Posterior cingulate gyrus (tissue), 11 donors: Measurements from ENCODE around the gene COL25A1.

Source experiments
- DNase-seq, 10 donors: peaks; one replicate each; pipeline versions ENCODE4 v3.0.0 to v3.0.0-alpha.2; 2020 to 2021; ENCODE audit warnings: mixed read lengths in 3 of 10
- intact Hi-C: fragments of 100-400 bp; cut with DNase I; formaldehyde crosslinking; loops from one replicate; pipeline ENCODE4 v1.15.1; 2023

COL25A1 gene

GRCh38 chr4:108834835-108835384, 467.5 kb downstream of the COL25A1 start:
- DNase-seq = no peak
- intact Hi-C loops = loop anchor here (2.0 kb wide), 1 partner anchor 572 kb away; no protein-coding TSS in a partner anchor

DNA sequence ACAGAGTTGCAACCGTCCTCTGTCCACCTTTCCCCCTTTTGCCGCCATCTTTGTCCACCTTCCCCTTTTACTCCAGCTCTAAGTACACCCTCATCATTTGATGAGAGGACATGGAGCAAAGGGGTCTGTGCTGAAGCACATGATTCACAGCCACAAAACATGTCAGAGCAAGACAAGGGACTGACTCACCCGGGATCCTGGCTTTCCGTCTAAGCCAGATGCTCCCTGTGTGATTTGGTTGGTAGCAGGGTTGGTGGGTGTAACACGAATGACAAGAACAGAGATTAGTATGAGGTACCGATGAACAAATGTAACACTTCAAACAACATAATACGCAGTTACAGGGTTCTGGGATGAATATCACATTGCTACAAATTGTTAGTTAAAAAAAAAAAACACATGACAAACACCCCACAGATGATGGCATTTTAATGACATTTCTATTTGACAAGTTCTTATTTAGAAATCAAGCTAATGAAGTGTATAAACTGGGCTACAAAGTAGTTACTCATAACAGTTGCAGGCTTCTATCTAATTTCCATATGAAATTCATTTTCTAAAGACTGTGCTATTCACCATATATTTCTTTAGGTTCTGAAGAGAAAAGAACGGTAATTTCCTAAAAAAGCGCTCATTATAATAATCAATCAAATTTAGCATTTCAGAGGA, 468.2 kb downstream of the COL25A1 start:
- intact Hi-C loops = loop anchor here (2.0 kb wide), 1 partner anchor 573 kb away; no protein-coding TSS in a partner anchor

DNA sequence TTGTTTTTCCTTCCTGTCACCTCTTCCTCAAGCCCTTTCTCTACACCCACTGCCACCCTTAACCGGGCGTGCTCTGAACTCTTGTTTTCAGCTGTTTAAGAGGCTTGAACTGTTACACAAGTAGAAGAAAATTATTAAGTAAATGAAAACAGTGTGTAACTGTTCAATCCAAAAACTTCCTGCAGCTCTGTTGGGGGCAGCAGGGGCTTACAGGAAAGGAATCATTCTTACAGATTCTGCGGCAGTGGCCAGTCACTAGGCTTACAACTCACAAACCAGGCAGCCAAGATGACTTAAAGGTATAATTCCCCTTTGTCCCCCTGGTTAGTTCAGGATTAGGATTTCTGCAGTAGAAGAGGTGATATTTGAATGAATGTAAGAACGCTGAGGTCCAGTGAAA, 469.4 kb downstream of the COL25A1 start:
- intact Hi-C loops = no loop called here

More for the DNA sequence above, 468.2 kb downstream of the COL25A1 start:
- DNase-seq = no peak

DNA sequence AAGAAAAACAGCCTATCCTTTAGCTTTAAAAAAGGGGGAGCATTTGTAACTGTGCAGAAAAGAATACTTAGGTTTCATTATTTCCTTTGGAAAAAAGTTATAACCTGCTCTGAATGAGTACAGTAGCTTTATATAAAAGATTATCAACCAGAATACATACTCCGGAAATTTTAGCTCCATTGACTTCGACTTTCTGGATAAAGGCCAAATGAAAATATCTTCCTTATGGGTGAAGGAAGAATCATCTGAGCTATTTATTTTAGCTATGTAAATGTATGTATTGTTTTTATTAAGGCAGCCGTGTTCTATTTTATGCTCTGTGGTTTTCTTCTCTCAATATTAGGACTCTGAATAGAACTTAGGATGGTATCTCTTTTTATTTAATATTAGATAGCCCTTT, 470.6 kb downstream of the COL25A1 start:
- intact Hi-C loops = no loop called here

More for the DNA sequence above, 469.4 kb downstream of the COL25A1 start:
- DNase-seq = no peak

DNA sequence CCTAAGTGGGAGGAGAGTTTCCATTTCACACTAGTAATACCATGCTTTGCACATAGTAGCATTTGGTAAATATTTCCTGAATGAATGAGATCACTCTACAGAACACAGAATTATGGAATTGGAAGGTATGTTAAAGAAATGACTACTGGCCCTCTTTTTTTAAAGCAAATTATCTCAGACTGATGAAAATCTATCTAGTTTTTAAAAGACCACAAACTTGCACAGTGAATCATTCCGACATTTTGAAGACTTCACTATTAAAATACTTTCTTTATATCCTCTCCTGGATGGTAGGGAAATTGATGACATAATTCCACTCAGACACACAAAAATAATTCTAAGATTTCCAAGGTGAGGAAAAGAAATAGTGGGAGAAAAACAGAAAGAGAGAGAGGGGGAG, 471.2 kb downstream of the COL25A1 start:
- intact Hi-C loops = no loop called here
- no peak for DNase-seq

More for the DNA sequence above, 470.6 kb downstream of the COL25A1 start:
- no peak for DNase-seq

DNA sequence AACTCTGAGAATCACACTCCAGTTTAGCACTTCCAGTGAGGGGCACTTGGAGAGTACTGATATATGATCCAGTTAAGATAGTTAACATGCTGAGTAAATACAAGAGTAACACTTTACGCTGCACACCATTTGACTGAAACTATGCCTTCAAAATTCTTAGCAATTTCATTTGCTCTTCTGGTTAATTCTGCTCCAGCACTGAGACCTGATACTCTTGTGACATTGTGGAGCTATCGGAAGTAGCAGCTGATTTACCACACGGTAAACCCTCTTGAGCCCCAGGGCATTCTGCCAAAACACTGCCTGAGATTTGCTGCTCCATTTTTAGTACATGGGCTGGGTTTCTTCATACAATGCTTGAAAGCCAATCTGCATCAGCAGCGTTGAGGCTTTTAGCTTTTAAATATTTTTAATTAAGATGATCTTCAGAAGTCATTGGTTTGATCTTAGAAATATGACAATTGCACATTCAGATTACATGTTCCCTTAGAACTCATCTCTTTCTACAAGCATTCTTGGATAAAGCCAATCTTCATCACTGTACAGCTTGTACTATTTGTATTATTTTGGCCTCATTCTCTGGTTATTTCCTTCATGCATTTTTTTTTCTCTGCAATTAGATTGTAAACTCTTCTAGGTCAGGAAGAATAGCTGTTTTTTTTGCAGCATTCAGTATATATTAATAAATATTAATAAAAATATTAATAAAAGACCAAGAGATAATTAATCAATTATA, 471.8 kb downstream of the COL25A1 start:
- DNase-seq = no peak
- intact Hi-C loops = no loop called here

GRCh38 chr4:108829966-108830492, 472.4 kb downstream of the COL25A1 start:
- DNase-seq = no peak
- intact Hi-C loops = no loop called here

- intact Hi-C loops = no loop called here
- no peak for DNase-seq
These were observed 473.8 kb downstream of the COL25A1 start for GRCh38 chr4:108828620-108829019.

DNA sequence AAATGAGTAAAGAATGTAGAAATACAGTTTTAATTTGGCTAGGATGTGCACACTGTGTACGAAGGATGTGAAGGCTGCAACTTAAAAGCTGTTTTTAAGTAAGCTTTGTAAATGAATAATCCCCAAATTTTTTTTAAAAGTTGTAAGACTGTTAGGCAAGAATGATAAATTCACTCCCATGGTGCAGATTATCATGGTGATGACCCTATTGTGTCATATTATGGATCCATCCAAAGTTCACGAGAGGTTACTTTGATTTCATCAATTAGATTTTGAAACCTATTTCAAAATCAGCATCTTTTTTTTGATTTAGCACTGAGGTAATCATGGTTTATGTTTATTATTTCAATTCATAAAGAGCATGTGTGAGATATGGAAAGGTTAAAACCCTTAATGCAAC, 476.7 kb downstream of the COL25A1 start:
- DNase-seq = no peak
- intact Hi-C loops = no loop called here

DNA sequence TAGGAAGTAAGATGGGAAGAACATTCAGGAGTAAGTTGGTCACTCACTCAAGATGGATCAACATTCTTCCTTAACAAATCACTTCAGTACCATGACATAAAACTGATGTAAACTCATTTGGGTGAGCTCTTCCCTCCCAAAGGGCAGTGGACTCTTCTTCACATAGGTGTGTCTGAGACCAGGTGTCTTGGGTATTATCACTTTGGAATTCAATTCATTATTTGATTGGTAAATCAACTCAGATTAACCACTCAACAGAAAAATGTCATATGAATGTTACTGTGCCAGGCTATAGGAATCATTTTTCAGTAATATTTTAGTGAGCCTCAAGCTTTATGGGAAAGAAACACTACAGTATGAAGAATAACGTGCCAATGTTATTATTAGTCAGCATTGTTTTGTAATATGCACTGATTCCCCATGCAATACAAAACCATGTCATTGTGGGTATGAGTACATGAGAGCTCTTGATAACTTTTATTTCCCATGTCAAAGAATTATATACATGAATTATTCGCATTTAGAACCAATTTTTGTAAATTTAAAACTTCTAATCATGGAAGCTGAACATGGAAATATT, 481.0 kb downstream of the COL25A1 start:
- intact Hi-C loops = no loop called here
- no peak for DNase-seq

- intact Hi-C loops = no loop called here
- no peak for DNase-seq
These were observed 481.7 kb downstream of the COL25A1 start for GRCh38 chr4:108820492-108821350.

DNA sequence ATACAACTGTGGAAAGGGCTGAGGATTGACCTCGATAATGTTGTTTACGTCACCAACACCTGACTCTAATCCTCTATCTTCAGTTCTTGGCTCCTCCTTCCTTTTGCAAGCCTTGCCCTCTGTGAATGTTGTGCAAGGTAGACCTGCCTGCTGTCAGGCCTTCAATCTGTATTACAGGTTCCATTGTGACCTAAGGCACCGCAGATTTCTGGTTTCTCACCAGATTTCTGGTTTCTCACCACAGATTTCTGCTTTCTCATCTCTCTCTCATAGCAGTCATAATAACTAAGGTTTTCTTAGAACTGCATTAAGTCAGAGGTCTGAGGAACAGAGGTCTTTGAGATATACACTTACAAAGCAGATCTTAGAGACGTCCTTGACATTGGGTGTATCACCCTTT, 488.1 kb downstream of the COL25A1 start:
- intact Hi-C loops = no loop called here
- no peak for DNase-seq

- no peak for DNase-seq
These were observed 489.2 kb downstream of the COL25A1 start for GRCh38 chr4:108813261-108813660.

DNA sequence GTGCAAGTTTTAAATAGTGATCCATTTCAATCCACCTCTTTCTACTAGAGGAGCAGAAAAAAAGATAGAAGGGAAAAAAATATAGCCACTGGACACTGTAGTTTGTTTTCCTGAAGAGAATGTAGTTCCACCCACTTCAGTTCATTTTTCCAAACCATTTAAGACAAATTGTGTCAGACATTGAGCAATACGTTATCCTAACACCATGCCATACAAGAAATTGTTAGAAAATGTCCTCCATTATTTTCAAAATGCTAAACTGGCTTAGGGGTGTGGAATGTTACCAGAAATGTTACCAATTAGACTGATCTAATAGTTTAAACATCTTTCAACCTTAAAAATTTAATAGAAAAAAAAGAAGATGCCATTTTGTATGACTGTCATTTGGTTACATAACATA, 491.0 kb downstream of the COL25A1 start:
- intact Hi-C loops = no loop called here
- DNase-seq = no peak

More at GRCh38 chr4:108813261-108813660, 489.2 kb downstream of the COL25A1 start:
- intact Hi-C loops = no loop called here

DNA sequence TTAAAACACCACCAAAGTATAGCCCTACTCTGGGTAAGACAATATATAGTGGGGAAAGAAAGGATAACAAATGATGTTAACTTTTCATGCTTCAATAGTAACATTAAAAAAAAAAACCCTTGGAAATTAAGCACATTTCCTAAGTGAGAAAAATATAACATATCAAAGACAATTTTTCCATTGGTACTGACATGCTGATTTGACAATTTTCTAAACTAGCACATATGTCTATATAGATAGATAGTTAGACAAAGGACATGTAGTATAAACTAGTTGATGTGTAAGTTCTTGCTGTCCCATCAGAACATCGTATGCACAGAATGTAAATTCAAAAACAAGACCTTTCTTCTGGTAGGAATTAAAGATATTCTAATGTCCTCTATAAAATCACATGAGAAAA, 492.4 kb downstream of the COL25A1 start:
- intact Hi-C loops = no loop called here
- DNase-seq = no peak

DNA sequence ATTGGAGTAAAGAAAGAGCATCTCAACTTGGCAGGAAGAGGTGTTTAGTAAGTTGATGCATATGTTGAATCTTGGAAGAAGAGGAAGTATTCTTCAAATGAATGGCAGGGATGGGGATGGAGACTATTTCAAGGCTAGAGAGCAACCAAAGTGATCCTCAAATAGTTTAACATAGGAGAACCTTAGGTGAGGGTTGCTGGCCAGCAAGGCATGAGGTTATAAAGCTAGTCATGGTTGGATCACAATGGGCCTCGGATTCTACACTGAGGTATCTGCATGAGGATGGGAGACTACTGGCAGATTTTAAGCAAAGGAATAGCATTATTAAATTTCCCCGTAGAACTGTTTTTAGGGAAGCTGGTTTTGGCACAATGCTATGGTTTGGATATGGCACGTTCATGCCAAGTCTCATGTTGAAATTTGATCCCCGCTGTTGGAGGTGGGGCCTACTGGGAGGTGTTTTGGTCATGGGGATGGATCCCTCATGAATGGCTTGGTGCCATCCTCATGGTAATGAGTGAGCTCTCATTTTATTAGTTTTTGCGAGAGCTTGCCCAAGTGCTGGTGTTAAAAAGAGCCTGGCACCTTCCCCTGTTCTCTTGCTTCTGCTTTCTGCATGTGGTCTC, 497.7 kb downstream of the COL25A1 start:
- intact Hi-C loops = no loop called here
- no peak for DNase-seq

- intact Hi-C loops = no loop called here
- no peak for DNase-seq
These were observed 503.2 kb downstream of the COL25A1 start for GRCh38 chr4:108799306-108799705.

GRCh38 chr4:108796173-108796572, 506.3 kb downstream of the COL25A1 start:
- DNase-seq = no peak
- intact Hi-C loops = no loop called here

DNA sequence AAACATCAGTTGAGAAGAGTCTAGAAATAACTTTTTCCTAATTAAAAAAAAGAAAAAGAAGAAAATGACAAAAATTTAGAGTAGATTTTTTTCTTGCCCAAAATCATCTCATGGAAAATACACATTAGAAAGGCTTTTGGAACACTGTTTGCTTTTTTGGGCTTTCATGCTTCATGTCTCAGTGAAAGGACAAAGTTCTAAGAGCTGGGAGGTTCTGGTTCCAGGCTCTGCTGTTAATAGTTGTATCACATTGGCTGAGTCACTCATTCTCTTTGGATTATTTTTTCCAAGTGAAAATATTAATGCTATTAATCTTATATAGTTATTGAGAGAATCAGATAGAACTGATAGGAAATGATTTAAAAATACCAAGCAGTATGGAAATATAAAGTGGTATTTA, 506.7 kb downstream of the COL25A1 start:
- no peak for DNase-seq
- intact Hi-C loops = no loop called here

DNA sequence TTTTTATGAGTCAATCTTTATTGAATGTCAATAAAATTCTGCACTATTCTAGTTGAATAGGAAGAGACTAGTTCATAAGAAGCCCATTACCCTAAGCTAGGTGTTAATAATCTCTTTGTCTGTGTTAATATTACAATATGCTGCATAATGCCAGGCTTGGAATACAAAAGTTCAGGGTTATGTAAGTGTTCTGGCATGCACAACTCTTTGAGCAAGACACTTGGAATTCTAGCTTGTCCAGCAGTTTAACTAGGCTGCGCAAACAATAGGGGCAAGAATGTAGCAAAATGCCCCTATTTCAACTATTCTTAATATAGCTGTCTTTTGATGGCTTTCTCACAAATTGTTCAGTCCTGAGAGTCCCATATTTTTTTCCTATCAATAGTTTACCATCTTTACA, 508.3 kb downstream of the COL25A1 start:
- intact Hi-C loops = no loop called here
- no peak for DNase-seq
